Right kidney (tissue), 9 donors: ENCODE data around the gene NAP1L4.

Source experiments
- DNase-seq: peaks from one replicate; pipeline ENCODE4 v3.0.0-alpha.2; 2016
- long read RNA-seq, 8 donors: transcript quantifications; one replicate each; lab custom pipeline, GENCODE V29; 2026

The NAP1L4 gene
- long read RNA-seq, donor 1, transcript NAP1L4-222 (15 exons, 2,479 nt): major isoform, 12 of 20 reads
- long read RNA-seq, donor 1, partial matches to known transcripts: 7 of 20 reads
- long read RNA-seq, donor 1, other reads (novel, unspliced or antisense): 0 of 20 reads
- long read RNA-seq, donor 2, transcript NAP1L4-222 (15 exons, 2,479 nt): major isoform, 5 of 16 reads
- long read RNA-seq, donor 2, partial matches to known transcripts: 8 of 16 reads
- long read RNA-seq, donor 2, other reads (novel, unspliced or antisense): 0 of 16 reads
- long read RNA-seq, donor 3, transcript NAP1L4-222 (15 exons, 2,479 nt): major isoform, 7 of 14 reads
- long read RNA-seq, donor 3, partial matches to known transcripts: 5 of 14 reads
- long read RNA-seq, donor 3, other reads (novel, unspliced or antisense): 0 of 14 reads
- long read RNA-seq, donor 4, transcript NAP1L4-222 (15 exons, 2,479 nt): major isoform, 6 of 20 reads
- long read RNA-seq, donor 4, partial matches to known transcripts: 8 of 20 reads
- long read RNA-seq, donor 4, other reads (novel, unspliced or antisense): 0 of 20 reads
- long read RNA-seq, donor 5, transcript NAP1L4-222 (15 exons, 2,479 nt): major isoform, 7 of 18 reads
- long read RNA-seq, donor 5, partial matches to known transcripts: 7 of 18 reads
- long read RNA-seq, donor 5, other reads (novel, unspliced or antisense): 0 of 18 reads
- long read RNA-seq, donor 6, partial matches to known transcripts: 7 of 17 reads
- long read RNA-seq, donor 6, other reads (novel, unspliced or antisense): 0 of 17 reads
- long read RNA-seq, donor 7, transcript NAP1L4-222 (15 exons, 2,479 nt): major isoform, 5 of 40 reads
- long read RNA-seq, donor 7, partial matches to known transcripts: 33 of 40 reads
- long read RNA-seq, donor 7, other reads (novel, unspliced or antisense): 0 of 40 reads
- long read RNA-seq, donor 8, transcript NAP1L4-222 (15 exons, 2,479 nt): major isoform, 8 of 27 reads
- long read RNA-seq, donor 8, partial matches to known transcripts: 12 of 27 reads
- long read RNA-seq, donor 8, other reads (novel, unspliced or antisense): 0 of 27 reads

GRCh38 chr11:2992234-2992996, at the start of gene NAP1L4:
Gene NAP1L4, minus strand, starts transcription at chr11:2992329. Its CDS starts 13,109 bp downstream, at chr11:2979220.
- peak; percentile 94 for DNase-seq

GRCh38 chr11:3040881-3041280, 48.8 kb upstream of the NAP1L4 start:
- DNase-seq: no peak

- no peak for DNase-seq
These were observed 45.8 kb upstream of the NAP1L4 start for GRCh38 chr11:3037945-3038271.

- DNase-seq: peak; percentile 57
These were observed 45.2 kb upstream of the NAP1L4 start for GRCh38 chr11:3037040-3037944.

GRCh38 chr11:3036419-3036818, 44.3 kb upstream of the NAP1L4 start:
- DNase-seq: no peak

GRCh38 chr11:3035333-3035732, 43.2 kb upstream of the NAP1L4 start:
- DNase-seq: no peak

GRCh38 chr11:3030289-3031070, 38.4 kb upstream of the NAP1L4 start:
- DNase-seq: no peak

- DNase-seq: no peak
These were observed 36.7 kb upstream of the NAP1L4 start for GRCh38 chr11:3028813-3029212.

GRCh38 chr11:3026803-3027202, 34.7 kb upstream of the NAP1L4 start:
- no peak for DNase-seq

- DNase-seq: no peak
These were observed 30.9 kb upstream of the NAP1L4 start for GRCh38 chr11:3022982-3023381.

- no peak for DNase-seq
These were observed 30.3 kb upstream of the NAP1L4 start for GRCh38 chr11:3022300-3022967.

- DNase-seq: no peak
These were observed 29.0 kb upstream of the NAP1L4 start for GRCh38 chr11:3021125-3021524.

- no peak for DNase-seq
These were observed 27.9 kb upstream of the NAP1L4 start for GRCh38 chr11:3020011-3020410.

- DNase-seq: no peak
These were observed 26.5 kb upstream of the NAP1L4 start for GRCh38 chr11:3018596-3018995.

- DNase-seq: no peak
These were observed 24.7 kb upstream of the NAP1L4 start for GRCh38 chr11:3016861-3017260.

- no peak for DNase-seq
These were observed 23.7 kb upstream of the NAP1L4 start for GRCh38 chr11:3015796-3016195.

GRCh38 chr11:3014943-3015342, 22.8 kb upstream of the NAP1L4 start:
- DNase-seq: no peak

- DNase-seq: no peak
These were observed 22.2 kb upstream of the NAP1L4 start for GRCh38 chr11:3014057-3014938.
